H1 (cell line): ENCODE data around the gene ARL6IP4. TPM values are rescaled to one million over a fixed set of nuclear protein-coding genes. Genes with fewer than 3 reads are reported as not detected.

Experiments
- JUN ChIP-seq: IDR thresholded peaks from 2 replicates; pipeline ENCODE4 v1.6.1; 2011; ENCODE audit warnings: low read depth, mild to moderate bottlenecking, improper control_type of control experiment, low read length
- SP4 ChIP-seq: IDR thresholded peaks from 2 replicates; pipeline ENCODE4 v1.6.1; 2012; ENCODE audit warnings: low read length, inconsistent platforms
- polyA plus RNA-seq, 7 experiments: library from polyadenylated mRNA; depleted of rRNA in 3 of 7; stranded (reverse) in 5 of 7; unstranded in 2 of 7; fragments of >200 nt in 5 of 7; fragments of 200-250 nt in 2 of 7; gene quantifications; 1 replicate in 5 of 7; 2 replicates in 1 of 7; 4 replicates in 1 of 7; pipeline versions ENCODE4 v1.2.1 to v1.2.3, GENCODE V29; 2011 to 2013; ENCODE audit warnings: missing spikeins in 2 of 7, mixed read lengths in 2 of 7
- total RNA-seq: library from RNA; stranded (reverse); fragmentation: NEBNext Ultra II Directional; extraction: Animal tissue kit (Norgen Biotek cat#: 25700); gene quantifications from 2 replicates; pipeline ENCODE4 v1.2.1, GENCODE V29; 2021

Gene ARL6IP4
- total and polyA plus RNA-seq, 2 of the 8 experiments (the other 6 are each of a cell fraction or from before 2014, with no cell fraction given) = 76.4 to 109 TPM

DNA sequence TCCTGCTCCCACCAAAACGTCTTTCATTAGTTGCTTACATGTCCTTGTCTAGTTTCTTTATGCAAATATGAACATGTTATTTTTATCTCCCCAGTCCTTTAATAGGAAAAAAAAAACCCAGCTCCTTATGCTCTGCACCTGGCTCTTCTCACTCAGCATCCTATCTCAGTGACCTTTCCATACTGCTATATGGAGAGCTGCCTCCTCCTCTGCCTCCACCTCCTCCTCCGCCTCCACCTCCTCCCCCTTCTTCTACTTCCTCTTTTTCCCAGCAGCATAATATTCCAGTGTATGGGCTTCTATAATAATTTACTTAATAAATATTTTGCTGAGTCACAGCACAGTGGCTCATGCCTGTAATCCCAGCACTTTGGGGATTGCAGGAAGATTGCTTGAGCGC, 45.8 kb upstream of the ARL6IP4 start (continued):
- TF ChIP-seq JUN (no peak), SP4 (no peak)
